Adipocyte (in vitro differentiated cells): ENCODE measurements around the gene ACADSB.
A peak's percentile ranks its signal among the peaks of the same experiment; 100 is the strongest.

ENCODE experiments used
- DNase-seq: peaks from one replicate; pipeline ENCODE4 v3.0.0-alpha.2; 2015; ENCODE audit warnings: low read depth
- H3K27me3 ChIP-seq: replicated peaks from 2 replicates; pipeline ENCODE4 v1.7.0; 2013; ENCODE audit warnings: mild to moderate bottlenecking, low read length, moderate library complexity; ENCODE audit not compliant: control insufficient read depth, insufficient read depth
- H3K36me3 ChIP-seq: 2 replicates; pipeline ENCODE4 v1.7.0; 2013; ENCODE audit warnings: low read length, mild to moderate bottlenecking, moderate library complexity; ENCODE audit not compliant: control insufficient read depth, insufficient read depth, severe bottlenecking
- H3K4me1 ChIP-seq: 2 replicates; pipeline ENCODE4 v1.7.0; 2013; ENCODE audit warnings: mild to moderate bottlenecking, low read length, moderate library complexity; ENCODE audit not compliant: control insufficient read depth, insufficient read depth
- H3K4me3 ChIP-seq: 2 replicates; pipeline ENCODE4 v1.7.0; 2013; ENCODE audit warnings: mild to moderate bottlenecking, low read length, moderate library complexity
- H3K9ac ChIP-seq: 2 replicates; pipeline ENCODE4 v1.7.0; 2013; ENCODE audit warnings: mild to moderate bottlenecking, low read length, moderate library complexity
- H3K9me3 ChIP-seq: 2 replicates; pipeline ENCODE4 v1.7.0; 2013; ENCODE audit warnings: mild to moderate bottlenecking, low read length, moderate library complexity; ENCODE audit not compliant: control insufficient read depth

The ACADSB gene

GRCh38 chr10:122988501-122988900 lies 20.3 kb upstream of the ACADSB start:
- H3K36me3 ChIP-seq, result peaks cover 40% of the 10 kb centered on the region
- no peaks in the 10 kb centered on the region for H3K9me3 ChIP-seq
- no peak for DNase-seq
- H3K4me1 ChIP-seq, result no peaks in the 10 kb centered on the region
- H3K9ac ChIP-seq, result no peak overlapping the region
- no peaks in the 10 kb centered on the region for H3K27me3 ChIP-seq
- H3K4me3 ChIP-seq, result no peak overlapping the region

GRCh38 chr10:122990278-122990677 lies 18.5 kb upstream of the ACADSB start:
- no peaks in the 10 kb centered on the region for H3K4me1 ChIP-seq
- no peaks in the 10 kb centered on the region for H3K27me3 ChIP-seq

GRCh38 chr10:122992031-122992585 lies 16.7 kb upstream of the ACADSB start:
- Histone ChIP-seq H3K4me3 (no peak overlapping the region), H3K9me3 (no peaks in the 10 kb centered on the region), H3K9ac (no peak overlapping the region), H3K36me3 (peaks cover 63% of the 10 kb centered on the region), H3K4me1 (no peaks in the 10 kb centered on the region), H3K27me3 (no peaks in the 10 kb centered on the region)
- DNase-seq, result no peak

More at GRCh38 chr10:122990278-122990677, 18.5 kb upstream of the ACADSB start:
- peaks cover 57% of the 10 kb centered on the region for H3K36me3 ChIP-seq
- H3K9me3 ChIP-seq, result no peaks in the 10 kb centered on the region
- no peak overlapping the region for H3K9ac ChIP-seq
- no peak overlapping the region for H3K4me3 ChIP-seq
- peak; percentile 49 for DNase-seq

GRCh38 chr10:122993797-122994336 lies 14.9 kb upstream of the ACADSB start:
- peaks cover 67% of the 10 kb centered on the region for H3K36me3 ChIP-seq
- H3K4me1 ChIP-seq, result no peaks in the 10 kb centered on the region
- DNase-seq, result no peak
- H3K4me3 ChIP-seq, result no peak overlapping the region
- no peaks in the 10 kb centered on the region for H3K27me3 ChIP-seq
- no peaks in the 10 kb centered on the region for H3K9me3 ChIP-seq
- no peak overlapping the region for H3K9ac ChIP-seq

GRCh38 chr10:122995936-122996335 lies 12.9 kb upstream of the ACADSB start:
- H3K9me3 ChIP-seq, result no peaks in the 10 kb centered on the region
- DNase-seq, result no peak

GRCh38 chr10:122997864-122998263 lies 10.9 kb upstream of the ACADSB start:
- no peak overlapping the region for H3K4me3 ChIP-seq
- H3K27me3 ChIP-seq, result no peaks in the 10 kb centered on the region
- no peak overlapping the region for H3K9ac ChIP-seq
- no peak for DNase-seq
- H3K9me3 ChIP-seq, result no peaks in the 10 kb centered on the region
- peaks cover 48% of the 10 kb centered on the region for H3K36me3 ChIP-seq
- H3K4me1 ChIP-seq, result no peaks in the 10 kb centered on the region

More at GRCh38 chr10:122995936-122996335, 12.9 kb upstream of the ACADSB start:
- Histone ChIP-seq H3K4me1 (no peaks in the 10 kb centered on the region), H3K36me3 (peaks cover 63% of the 10 kb centered on the region), H3K9ac (no peak overlapping the region), H3K4me3 (no peak overlapping the region), H3K27me3 (no peaks in the 10 kb centered on the region)

GRCh38 chr10:122998360-122998917 lies 10.4 kb upstream of the ACADSB start:
- Histone ChIP-seq H3K4me1 (no peaks in the 10 kb centered on the region), H3K27me3 (no peaks in the 10 kb centered on the region), H3K4me3 (no peak overlapping the region), H3K9ac (no peak overlapping the region), H3K9me3 (no peaks in the 10 kb centered on the region), H3K36me3 (peaks cover 42% of the 10 kb centered on the region)
- DNase-seq, result no peak

GRCh38 chr10:122998934-122999333 lies 9.9 kb upstream of the ACADSB start:
- no peaks in the 10 kb centered on the region for H3K9me3 ChIP-seq
- no peaks in the 10 kb centered on the region for H3K27me3 ChIP-seq
- DNase-seq, result no peak
- no peaks in the 10 kb centered on the region for H3K4me1 ChIP-seq
- no peak overlapping the region for H3K4me3 ChIP-seq
- H3K36me3 ChIP-seq, result peaks cover 37% of the 10 kb centered on the region
- H3K9ac ChIP-seq, result no peak overlapping the region

- Histone ChIP-seq H3K4me1 (no peaks in the 10 kb centered on the region), H3K36me3 (peaks cover 33% of the 10 kb centered on the region), H3K27me3 (no peaks in the 10 kb centered on the region), H3K9me3 (no peaks in the 10 kb centered on the region), H3K4me3 (no peak overlapping the region), H3K9ac (no peak overlapping the region)
- DNase-seq, result peak; percentile 29
Measured at GRCh38 chr10:122999347-122999746, 9.5 kb upstream of the ACADSB start.

GRCh38 chr10:123000155-123000554 lies 8.7 kb upstream of the ACADSB start:
- no peak for DNase-seq
- Histone ChIP-seq H3K4me3 (no peak overlapping the region), H3K4me1 (no peaks in the 10 kb centered on the region), H3K27me3 (no peaks in the 10 kb centered on the region), H3K9me3 (no peaks in the 10 kb centered on the region), H3K9ac (no peak overlapping the region), H3K36me3 (peaks cover 25% of the 10 kb centered on the region)

- no peaks in the 10 kb centered on the region for H3K27me3 ChIP-seq
- H3K36me3 ChIP-seq, result peaks cover 13% of the 10 kb centered on the region
- H3K4me3 ChIP-seq, result no peak overlapping the region
- DNase-seq, result no peak
- no peak overlapping the region for H3K9ac ChIP-seq
- no peaks in the 10 kb centered on the region for H3K9me3 ChIP-seq
- peaks cover 2% of the 10 kb centered on the region for H3K4me1 ChIP-seq
Measured at GRCh38 chr10:123001370-123001769, 7.4 kb upstream of the ACADSB start.
